Peyer's patch (tissue), 4 donors: ENCODE results near the gene B3GLCT. TPM values are rescaled to one million over a fixed set of nuclear protein-coding genes. Genes with fewer than 3 reads are reported as not detected.

Experiments used
- DNase-seq, 3 donors: peaks; one replicate each; pipeline ENCODE4 v3.0.0-alpha.2; 2017 to 2019
- H3K27ac ChIP-seq, 4 donors: fragments of 200-600 bp; sonication (generic); one replicate each; pipeline ENCODE4 v1.5.1; 2016 to 2019
- H3K27me3 ChIP-seq, 2 donors: fragments of 200-600 bp; sonication (generic); one replicate each; pipeline ENCODE4 v1.5.1; 2019
- H3K36me3 ChIP-seq, 3 donors: fragments of 200-600 bp; sonication (generic); one replicate each; pipeline ENCODE4 v1.5.1; 2016 to 2019
- H3K4me1 ChIP-seq, 4 donors: fragments of 200-600 bp; sonication (generic); one replicate each; pipeline ENCODE4 v1.5.1; 2016 to 2019
- H3K4me3 ChIP-seq, 4 donors: fragments of 200-600 bp; sonication (generic); 1 replicate in 3 of 4; 2 replicates in 1 of 4; pipeline ENCODE4 v1.5.1; 2016 to 2019; ENCODE audit warnings: mild to moderate bottlenecking in 1 of 4
- H3K9me3 ChIP-seq, 4 donors: fragments of 200-600 bp; sonication (generic); one replicate each; pipeline ENCODE4 v1.5.1; 2016 to 2019; ENCODE audit warnings: mild to moderate bottlenecking in 1 of 4
- POLR2A ChIP-seq, 2 donors: fragments of 450-650 bp; IDR thresholded peaks; one replicate each; pipeline ENCODE4 v1.5.1; 2017; ENCODE audit warnings: antibody characterized with exemption in 2 of 2, mild to moderate bottlenecking in 2 of 2, moderate library complexity in 2 of 2
- total RNA-seq, 4 donors: library from RNA; depleted of rRNA; stranded (reverse); fragments of >200 nt; gene quantifications; one replicate each; pipeline ENCODE4 v1.1.0, GENCODE V29; 2016
- TF ChIP-seq, protein P1 (sequence below), 6 experiments: fragments of 450-650 bp in 4 of 6; fragments of 200-600 bp in 2 of 6; sonication (generic) in 1 of 6; IDR thresholded peaks; one replicate each; pipeline ENCODE4 v1.5.1; 2017 to 2019; ENCODE audit warnings: antibody characterized with exemption in 6 of 6, mild to moderate bottlenecking in 3 of 6, moderate library complexity in 1 of 6

B3GLCT gene
- total RNA-seq, 4 donors from 2014 or later, result 3.3 to 5.4 (median 3.4) TPM

DNA sequence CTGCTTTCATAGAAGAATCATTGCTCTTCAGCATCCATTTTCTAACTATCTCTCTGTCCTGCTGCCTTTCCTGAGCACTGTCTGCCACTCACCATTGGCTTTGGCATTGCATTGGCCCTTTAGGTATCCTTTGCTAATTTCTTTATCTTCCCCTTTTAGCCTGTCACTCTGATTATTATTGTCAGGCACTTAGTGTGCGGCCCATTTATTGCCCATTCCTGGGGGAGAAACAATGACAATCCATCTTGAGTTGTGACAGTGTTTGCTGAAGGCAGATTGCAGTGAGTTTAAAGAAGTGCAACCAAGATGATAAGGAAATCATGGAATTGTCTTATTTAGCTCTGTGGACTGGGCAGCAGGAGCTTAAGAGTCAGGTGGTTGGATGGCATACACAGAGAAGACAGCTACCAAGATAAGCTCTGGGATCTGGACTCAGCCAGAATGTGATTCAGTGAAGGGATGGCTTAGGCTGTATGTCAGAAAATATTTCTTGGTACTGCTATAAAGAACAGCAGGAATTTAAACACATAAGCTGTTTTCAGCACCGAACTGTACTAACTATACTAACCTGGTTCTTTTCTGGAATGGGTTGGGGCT lies 25.3 kb downstream of the B3GLCT start:
- H3K4me1 ChIP-seq, result no peaks in the 10 kb centered on the region
- no peaks in the 10 kb centered on the region for H3K9me3 ChIP-seq
- no peak overlapping the region for H3K4me3 ChIP-seq
- H3K27ac ChIP-seq, result no peak overlapping the region
- no peaks in the 10 kb centered on the region for H3K27me3 ChIP-seq
- H3K36me3 ChIP-seq, result no peaks in the 10 kb centered on the region
- TF ChIP-seq, protein P1, sequence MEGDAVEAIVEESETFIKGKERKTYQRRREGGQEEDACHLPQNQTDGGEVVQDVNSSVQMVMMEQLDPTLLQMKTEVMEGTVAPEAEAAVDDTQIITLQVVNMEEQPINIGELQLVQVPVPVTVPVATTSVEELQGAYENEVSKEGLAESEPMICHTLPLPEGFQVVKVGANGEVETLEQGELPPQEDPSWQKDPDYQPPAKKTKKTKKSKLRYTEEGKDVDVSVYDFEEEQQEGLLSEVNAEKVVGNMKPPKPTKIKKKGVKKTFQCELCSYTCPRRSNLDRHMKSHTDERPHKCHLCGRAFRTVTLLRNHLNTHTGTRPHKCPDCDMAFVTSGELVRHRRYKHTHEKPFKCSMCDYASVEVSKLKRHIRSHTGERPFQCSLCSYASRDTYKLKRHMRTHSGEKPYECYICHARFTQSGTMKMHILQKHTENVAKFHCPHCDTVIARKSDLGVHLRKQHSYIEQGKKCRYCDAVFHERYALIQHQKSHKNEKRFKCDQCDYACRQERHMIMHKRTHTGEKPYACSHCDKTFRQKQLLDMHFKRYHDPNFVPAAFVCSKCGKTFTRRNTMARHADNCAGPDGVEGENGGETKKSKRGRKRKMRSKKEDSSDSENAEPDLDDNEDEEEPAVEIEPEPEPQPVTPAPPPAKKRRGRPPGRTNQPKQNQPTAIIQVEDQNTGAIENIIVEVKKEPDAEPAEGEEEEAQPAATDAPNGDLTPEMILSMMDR (IDR thresholded peaks at IDR 0.05), result no peak
- no peak for TF ChIP-seq POLR2A (IDR thresholded peaks at IDR 0.05)
- no peak for DNase-seq

DNA sequence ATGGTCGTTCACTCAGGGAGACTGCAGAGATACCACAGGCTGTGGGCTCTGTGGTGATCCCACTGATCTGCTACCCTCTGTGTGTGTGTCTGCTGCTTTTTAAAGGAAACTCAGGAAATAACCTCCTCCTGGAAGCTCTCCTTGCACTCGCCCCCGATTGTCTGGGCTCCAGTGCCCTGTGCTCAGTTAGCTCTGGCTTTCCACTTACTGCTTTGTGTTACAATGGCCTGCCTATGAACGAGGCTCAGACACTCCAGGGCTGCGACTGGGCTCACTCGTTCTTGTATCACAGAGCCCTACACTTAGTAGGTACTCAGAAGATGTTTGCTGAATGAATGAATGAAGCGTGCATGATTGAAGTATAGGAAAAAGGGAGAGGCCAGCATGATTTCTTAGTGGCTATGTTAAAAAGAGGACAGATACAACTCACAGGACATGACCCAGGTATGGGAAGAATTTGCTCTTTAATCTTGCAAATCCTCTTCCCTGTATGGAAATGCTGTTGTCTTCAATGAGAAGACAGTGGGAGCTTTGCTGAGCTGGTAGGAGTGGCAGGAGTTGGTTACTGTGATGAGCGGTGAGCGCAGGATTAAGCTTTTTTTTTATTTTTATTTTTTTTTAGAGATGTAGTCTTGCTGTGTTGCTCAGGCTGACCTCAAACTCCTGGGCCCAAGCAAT lies 26.4 kb downstream of the B3GLCT start:
- H3K9me3 ChIP-seq, result no peaks in the 10 kb centered on the region
- H3K36me3 ChIP-seq, result no peaks in the 10 kb centered on the region
- TF ChIP-seq, protein P1 (IDR thresholded peaks at IDR 0.05), result no peak
- no peak for TF ChIP-seq POLR2A (IDR thresholded peaks at IDR 0.05)
- H3K27me3 ChIP-seq, result no peaks in the 10 kb centered on the region
- DNase-seq, result no peak
- H3K4me1 ChIP-seq, result no peaks in the 10 kb centered on the region
- no peak overlapping the region for H3K4me3 ChIP-seq
- no peak overlapping the region for H3K27ac ChIP-seq

DNA sequence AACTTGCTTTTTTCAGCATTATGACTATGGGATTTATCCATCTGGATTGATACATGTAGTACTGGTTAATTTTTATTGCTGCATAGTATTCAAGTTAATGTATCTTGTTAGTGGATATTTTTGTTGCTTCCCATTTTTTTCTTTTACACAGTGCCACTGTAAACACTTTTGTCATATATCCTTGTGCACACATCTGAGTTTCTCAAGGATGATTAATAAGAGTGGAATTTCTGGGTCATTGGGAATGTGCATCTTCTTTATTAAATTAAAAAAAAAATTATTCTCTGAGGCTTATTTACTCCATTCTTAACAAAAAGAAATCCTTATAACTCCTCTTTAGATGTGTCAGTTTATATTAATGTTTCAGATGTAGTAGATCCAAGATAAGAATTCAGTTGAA lies 27.3 kb downstream of the B3GLCT start:
- Histone ChIP-seq H3K4me1 (no peaks in the 10 kb centered on the region), H3K27ac (no peak overlapping the region), H3K27me3 (no peaks in the 10 kb centered on the region), H3K4me3 (no peak overlapping the region), H3K36me3 (no peaks in the 10 kb centered on the region), H3K9me3 (no peaks in the 10 kb centered on the region)
- no peak for DNase-seq
- TF ChIP-seq POLR2A (IDR thresholded peaks at IDR 0.05), result no peak
- TF ChIP-seq, protein P1 (IDR thresholded peaks at IDR 0.05), result no peak

DNA sequence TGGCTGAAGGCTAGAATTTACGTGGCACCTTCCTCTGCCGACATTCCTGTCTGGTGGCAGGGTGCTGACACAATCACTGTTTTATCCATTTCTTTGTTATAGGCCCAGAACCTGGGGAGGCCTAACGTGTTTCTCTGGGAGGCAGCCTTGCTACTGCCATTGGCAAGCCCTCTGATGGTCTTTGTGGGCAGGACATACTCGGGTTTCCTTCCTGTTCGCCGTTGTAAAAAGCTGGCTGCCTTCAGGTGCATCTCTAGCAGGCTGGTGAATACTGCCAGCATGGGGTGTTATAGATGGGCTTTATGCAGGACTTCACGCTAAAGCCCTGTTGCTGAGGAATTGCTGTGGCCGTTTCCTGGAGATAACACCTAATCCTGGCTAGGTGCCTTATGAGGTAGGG lies 28.1 kb downstream of the B3GLCT start:
- H3K36me3 ChIP-seq, result no peaks in the 10 kb centered on the region
- DNase-seq, result no peak
- H3K9me3 ChIP-seq, result no peaks in the 10 kb centered on the region
- no peak overlapping the region for H3K4me3 ChIP-seq
- H3K27ac ChIP-seq, result no peak overlapping the region
- no peaks in the 10 kb centered on the region for H3K27me3 ChIP-seq
- no peaks in the 10 kb centered on the region for H3K4me1 ChIP-seq
- TF ChIP-seq, protein P1 (IDR thresholded peaks at IDR 0.05), result no peak
- TF ChIP-seq POLR2A (IDR thresholded peaks at IDR 0.05), result no peak

- no peak overlapping the region for H3K27ac ChIP-seq
- H3K4me3 ChIP-seq, result no peak overlapping the region
- no peaks in the 10 kb centered on the region for H3K4me1 ChIP-seq
- H3K27me3 ChIP-seq, result no peaks in the 10 kb centered on the region
- no peak for TF ChIP-seq POLR2A (IDR thresholded peaks at IDR 0.05)
- TF ChIP-seq, protein P1 (IDR thresholded peaks at IDR 0.05), result no peak
- no peaks in the 10 kb centered on the region for H3K36me3 ChIP-seq
- DNase-seq, result no peak
- H3K9me3 ChIP-seq, result no peaks in the 10 kb centered on the region
These were observed 35.0 kb downstream of the B3GLCT start for GRCh38 chr13:31234729-31235128.
